Muscle layer of duodenum (tissue), 2 donors: ENCODE measurements around the gene NUP62CL.
A peak's percentile ranks its signal among the peaks of the same experiment; 100 is the strongest.

Experiments used
- H3K27ac ChIP-seq: one replicate; pipeline ENCODE4 v1.7.0; 2013; ENCODE audit warnings: mild to moderate bottlenecking, low read length
- H3K27me3 ChIP-seq: one replicate; pipeline ENCODE4 v1.7.0; 2013; ENCODE audit warnings: low read depth, mild to moderate bottlenecking, control low read depth, low read length
- H3K36me3 ChIP-seq, 2 donors: one replicate each; pipeline ENCODE4 v1.7.0; 2013; ENCODE audit warnings: low read length in 2 of 2, control low read depth in 1 of 2, mild to moderate bottlenecking in 1 of 2; ENCODE audit not compliant: insufficient read depth in 2 of 2, control insufficient read depth in 1 of 2
- H3K4me1 ChIP-seq, 2 donors: one replicate each; pipeline ENCODE4 v1.7.0; 2013; ENCODE audit warnings: low read length in 2 of 2, mild to moderate bottlenecking in 2 of 2, control low read depth in 1 of 2, moderate library complexity in 1 of 2; ENCODE audit not compliant: insufficient read depth in 2 of 2, control insufficient read depth in 1 of 2
- H3K4me3 ChIP-seq, 2 donors: one replicate each; pipeline ENCODE4 v1.7.0; 2013; ENCODE audit warnings: low read length in 2 of 2, low read depth in 1 of 2, mild to moderate bottlenecking in 1 of 2
- H3K9me3 ChIP-seq, 2 donors: one replicate each; pipeline ENCODE4 v1.7.0; 2013; ENCODE audit warnings: low read length in 2 of 2, control low read depth in 1 of 2, mild to moderate bottlenecking in 1 of 2; ENCODE audit not compliant: control insufficient read depth in 1 of 2
- donor health status: healthy.

The NUP62CL gene

GRCh38 chrX:107135049-107135964 lies 70.9 kb downstream of the NUP62CL start:
- no peak overlapping the region for H3K4me3 ChIP-seq

GRCh38 chrX:107123750-107124149 lies 82.5 kb downstream of the NUP62CL start:
- Histone ChIP-seq H3K27ac (no peak overlapping the region), H3K4me1 (no peaks in the 10 kb centered on the region), H3K4me3 (no peak overlapping the region), H3K36me3 (no peaks in the 10 kb centered on the region), H3K9me3 (no peaks in the 10 kb centered on the region), H3K27me3 (no peaks in the 10 kb centered on the region)

More at GRCh38 chrX:107135049-107135964, 70.9 kb downstream of the NUP62CL start:
- H3K27ac ChIP-seq, result no peak overlapping the region
- no peaks in the 10 kb centered on the region for H3K9me3 ChIP-seq
- no peaks in the 10 kb centered on the region for H3K4me1 ChIP-seq
- H3K27me3 ChIP-seq, result no peaks in the 10 kb centered on the region
- no peaks in the 10 kb centered on the region for H3K36me3 ChIP-seq

- H3K9me3 ChIP-seq, result no peaks in the 10 kb centered on the region
- peak overlapping the region; percentile 72 to 79 for H3K4me3 ChIP-seq
- peak overlapping the region; percentile 16 for H3K27ac ChIP-seq
- peaks cover 6 to 21% of the 10 kb centered on the region in 2 donors for H3K36me3 ChIP-seq
- peaks cover 0 to 3% of the 10 kb centered on the region in 2 donors for H3K4me1 ChIP-seq
- H3K27me3 ChIP-seq, result no peaks in the 10 kb centered on the region
Measured at GRCh38 chrX:107119283-107119682, 87.0 kb downstream of the NUP62CL start.

GRCh38 chrX:107118322-107119147 lies 87.7 kb downstream of the NUP62CL start, which contains the start of gene RBM41:
Gene RBM41, minus strand, starts transcription at chrX:107118822. Its CDS starts 49 bp downstream, at chrX:107118773.
- Histone ChIP-seq H3K9me3 (no peaks in the 10 kb centered on the region), H3K4me3 (peak within 1 kb of the TSS; percentile 72 to 79), H3K36me3 (peaks cover 14 to 28% of the 10 kb centered on the region in 2 donors), H3K27ac (peak within 1 kb of the TSS; percentile 16), H3K27me3 (no peaks in the 10 kb centered on the region), H3K4me1 (peaks cover 0 to 3% of the 10 kb centered on the region in 2 donors)

GRCh38 chrX:107117993-107118321 lies 88.3 kb downstream of the NUP62CL start:
- Histone ChIP-seq H3K36me3 (peaks cover 19 to 34% of the 10 kb centered on the region in 2 donors), H3K27ac (no peak overlapping the region), H3K4me3 (peak overlapping the region; percentile 72 to 79), H3K4me1 (peaks cover 0 to 3% of the 10 kb centered on the region in 2 donors), H3K27me3 (no peaks in the 10 kb centered on the region), H3K9me3 (no peaks in the 10 kb centered on the region)

GRCh38 chrX:107107459-107107858 lies 98.8 kb downstream of the NUP62CL start:
- peaks cover under 1 to 5% of the 10 kb centered on the region in 2 donors for H3K36me3 ChIP-seq
- H3K4me1 ChIP-seq, result no peaks in the 10 kb centered on the region
- H3K27me3 ChIP-seq, result no peaks in the 10 kb centered on the region
- no peak overlapping the region for H3K27ac ChIP-seq
- H3K9me3 ChIP-seq, result no peaks in the 10 kb centered on the region
- no peak overlapping the region for H3K4me3 ChIP-seq

GRCh38 chrX:107102980-107103379 lies 103.3 kb downstream of the NUP62CL start:
- Histone ChIP-seq H3K4me3 (no peak overlapping the region), H3K4me1 (no peaks in the 10 kb centered on the region), H3K36me3 (peaks cover 0 to 3% of the 10 kb centered on the region in 2 donors), H3K27me3 (no peaks in the 10 kb centered on the region), H3K9me3 (no peaks in the 10 kb centered on the region), H3K27ac (no peak overlapping the region)

GRCh38 chrX:107076158-107076557 lies 130.1 kb downstream of the NUP62CL start:
- H3K4me3 ChIP-seq, result no peak overlapping the region
- no peaks in the 10 kb centered on the region for H3K4me1 ChIP-seq
- H3K27ac ChIP-seq, result no peak overlapping the region
- no peaks in the 10 kb centered on the region for H3K27me3 ChIP-seq
- H3K36me3 ChIP-seq, result peaks cover 0 to 12% of the 10 kb centered on the region in 2 donors
- H3K9me3 ChIP-seq, result peaks cover 0 to 6% of the 10 kb centered on the region in 2 donors
